ENCODE results near the gene TP53BP2.

DNA sequence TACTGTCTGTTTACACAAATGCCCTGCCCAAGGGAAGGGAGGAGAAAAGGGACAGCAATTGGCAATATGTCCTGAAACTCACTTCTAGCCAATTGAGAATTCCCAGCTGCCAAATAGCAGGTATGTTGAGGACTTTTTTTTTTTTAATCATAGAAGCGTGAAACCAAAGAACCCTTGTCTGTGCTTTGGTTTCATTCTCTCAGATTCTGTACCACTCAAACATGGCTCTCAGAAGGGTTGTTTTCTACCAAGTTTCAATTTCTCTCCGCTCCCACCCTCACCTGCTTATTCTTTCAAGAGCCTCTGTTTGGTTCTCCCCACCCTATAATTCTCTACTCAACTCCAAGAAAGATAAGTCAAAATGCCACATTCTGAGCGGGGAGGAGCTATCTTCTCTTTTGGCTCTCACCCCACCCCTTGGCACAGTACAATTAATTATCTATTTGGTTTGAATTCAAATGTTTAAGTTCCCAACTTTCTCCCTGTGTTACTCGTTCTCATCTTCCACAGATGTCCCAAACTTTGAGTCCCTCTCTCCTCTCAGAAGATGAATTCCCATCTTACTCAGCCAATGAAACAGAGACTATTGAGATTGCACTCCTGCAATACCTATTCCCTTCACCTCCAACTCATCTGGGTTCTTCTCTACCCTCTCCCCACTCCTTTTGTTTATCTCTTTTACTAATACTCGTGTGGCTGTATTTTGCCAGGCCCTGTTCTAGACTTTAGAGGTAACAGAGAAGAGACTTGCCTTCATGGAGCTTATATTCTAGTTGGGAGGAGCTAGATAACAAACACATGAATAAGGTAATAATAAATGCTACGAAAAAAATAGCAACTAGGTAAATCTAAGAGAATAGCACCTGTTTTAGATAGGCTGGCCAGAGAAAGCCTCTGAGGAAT is 3.9 kb upstream of the TP53BP2 start:
- TF ChIP-seq, protein P1, sequence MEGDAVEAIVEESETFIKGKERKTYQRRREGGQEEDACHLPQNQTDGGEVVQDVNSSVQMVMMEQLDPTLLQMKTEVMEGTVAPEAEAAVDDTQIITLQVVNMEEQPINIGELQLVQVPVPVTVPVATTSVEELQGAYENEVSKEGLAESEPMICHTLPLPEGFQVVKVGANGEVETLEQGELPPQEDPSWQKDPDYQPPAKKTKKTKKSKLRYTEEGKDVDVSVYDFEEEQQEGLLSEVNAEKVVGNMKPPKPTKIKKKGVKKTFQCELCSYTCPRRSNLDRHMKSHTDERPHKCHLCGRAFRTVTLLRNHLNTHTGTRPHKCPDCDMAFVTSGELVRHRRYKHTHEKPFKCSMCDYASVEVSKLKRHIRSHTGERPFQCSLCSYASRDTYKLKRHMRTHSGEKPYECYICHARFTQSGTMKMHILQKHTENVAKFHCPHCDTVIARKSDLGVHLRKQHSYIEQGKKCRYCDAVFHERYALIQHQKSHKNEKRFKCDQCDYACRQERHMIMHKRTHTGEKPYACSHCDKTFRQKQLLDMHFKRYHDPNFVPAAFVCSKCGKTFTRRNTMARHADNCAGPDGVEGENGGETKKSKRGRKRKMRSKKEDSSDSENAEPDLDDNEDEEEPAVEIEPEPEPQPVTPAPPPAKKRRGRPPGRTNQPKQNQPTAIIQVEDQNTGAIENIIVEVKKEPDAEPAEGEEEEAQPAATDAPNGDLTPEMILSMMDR (IDR thresholded peaks at IDR 0.05; ENCODE audit: insufficient read depth, low read depth, low read length) = no peak
- no peak for TF ChIP-seq EZH2 (IDR thresholded peaks at IDR 0.05; ENCODE audit: insufficient read depth, low read length)

Measured in astrocyte (in vitro differentiated cells and primary cell).